Left lung (tissue), 14 donors: ENCODE results near the gene CYP4F2. TPM values are rescaled to one million over a fixed set of nuclear protein-coding genes. Genes with fewer than 3 reads are reported as not detected.

Experiments used
- ATAC-seq: fragments of 200-7000 bp; cut with Tn5 transposase; one replicate; pipeline ENCODE4 v1.9.1; 2020; ENCODE audit warnings: moderate library complexity
- DNase-seq, 4 donors: peaks; one replicate each; pipeline ENCODE4 v3.0.0-alpha.2; 2013 to 2020
- H3K27ac ChIP-seq, 2 donors: fragments of 200-600 bp; sonication (generic) in 1 of 2; one replicate each; pipeline versions ENCODE4 v1.5.0 to v1.8.0; 2020 to 2021
- H3K27me3 ChIP-seq, 2 donors: fragments of 200-600 bp; sonication (generic) in 1 of 2; one replicate each; pipeline versions ENCODE4 v1.5.0 to v1.8.0; 2020 to 2021
- H3K36me3 ChIP-seq, 2 donors: fragments of 200-600 bp; sonication (generic) in 1 of 2; one replicate each; pipeline versions ENCODE4 v1.5.0 to v1.8.0; 2020 to 2021
- H3K4me1 ChIP-seq, 2 donors: fragments of 200-600 bp; one replicate each; pipeline ENCODE4 v1.8.0; 2021
- H3K4me3 ChIP-seq, 2 donors: fragments of 200-600 bp; sonication (generic) in 1 of 2; one replicate each; pipeline versions ENCODE4 v1.5.0 to v1.8.0; 2020 to 2021; ENCODE audit warnings: mild to moderate bottlenecking in 1 of 2
- H3K9me3 ChIP-seq, 2 donors: fragments of 200-600 bp; sonication (generic) in 1 of 2; one replicate each; pipeline versions ENCODE4 v1.5.0 to v1.8.0; 2020 to 2021
- intact Hi-C, 2 donors: fragments of 100-400 bp; cut with DNase I; formaldehyde crosslinking; loops; one replicate each; pipeline versions ENCODE4 v1.11.2 to v1.14.2; 2022
- long read RNA-seq, 12 donors: library from polyadenylated mRNA in 2 of 12; unstranded in 2 of 12; transcript quantifications; one replicate each; pipeline ENCODE4 v2.0.0 and lab custom pipeline, GENCODE V29; 2019 to 2026
- polyA plus RNA-seq, 6 donors: library from polyadenylated mRNA; unstranded; fragments of 120-200 nt; gene quantifications; one replicate each; pipeline ENCODE4 v1.2.1, GENCODE V29; 2013; ENCODE audit not compliant: insufficient read length in 6 of 6
- total RNA-seq, 2 donors: library from RNA; stranded (reverse); fragmentation: NEBNext Ultra II Directional; extraction: Animal tissue kit (Norgen Biotek cat#: 25700); gene quantifications; one replicate each; pipeline ENCODE4 v1.2.1, GENCODE V29; 2021
- TF ChIP-seq, protein P1 (sequence below), 2 donors: fragments of 200-600 bp; sonication (generic) in 1 of 2; IDR thresholded peaks; one replicate each; pipeline versions ENCODE4 v1.5.0 to v1.8.0; 2021; ENCODE audit warnings: antibody characterized with exemption in 2 of 2
- donor health status: DM: no; HTN: yes; CAD: no.
- donor health status: DM: no; HTN: no; CAD: no.

CYP4F2 gene, protein sequence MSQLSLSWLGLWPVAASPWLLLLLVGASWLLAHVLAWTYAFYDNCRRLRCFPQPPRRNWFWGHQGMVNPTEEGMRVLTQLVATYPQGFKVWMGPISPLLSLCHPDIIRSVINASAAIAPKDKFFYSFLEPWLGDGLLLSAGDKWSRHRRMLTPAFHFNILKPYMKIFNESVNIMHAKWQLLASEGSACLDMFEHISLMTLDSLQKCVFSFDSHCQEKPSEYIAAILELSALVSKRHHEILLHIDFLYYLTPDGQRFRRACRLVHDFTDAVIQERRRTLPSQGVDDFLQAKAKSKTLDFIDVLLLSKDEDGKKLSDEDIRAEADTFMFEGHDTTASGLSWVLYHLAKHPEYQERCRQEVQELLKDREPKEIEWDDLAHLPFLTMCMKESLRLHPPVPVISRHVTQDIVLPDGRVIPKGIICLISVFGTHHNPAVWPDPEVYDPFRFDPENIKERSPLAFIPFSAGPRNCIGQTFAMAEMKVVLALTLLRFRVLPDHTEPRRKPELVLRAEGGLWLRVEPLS
- total RNA-seq: not detected
- under 1 TPM in 1 of 6 donors, not detected in 5; 0.34 TPM for polyA plus RNA-seq
- long read RNA-seq, donor 1: 0 reads
- long read RNA-seq, donor 2: 0 reads
- long read RNA-seq, donor 3: 0 reads
- long read RNA-seq, donor 4: 0 reads
- long read RNA-seq, donor 5: 0 reads
- long read RNA-seq, donor 6: 0 reads
- long read RNA-seq, donor 7: 0 reads
- long read RNA-seq, donor 8: 0 reads
- long read RNA-seq, donor 9: 0 reads
- long read RNA-seq, donor 10: 0 reads
- long read RNA-seq, donor 11: 0 reads
- long read RNA-seq, donor 12: 0 reads

DNA sequence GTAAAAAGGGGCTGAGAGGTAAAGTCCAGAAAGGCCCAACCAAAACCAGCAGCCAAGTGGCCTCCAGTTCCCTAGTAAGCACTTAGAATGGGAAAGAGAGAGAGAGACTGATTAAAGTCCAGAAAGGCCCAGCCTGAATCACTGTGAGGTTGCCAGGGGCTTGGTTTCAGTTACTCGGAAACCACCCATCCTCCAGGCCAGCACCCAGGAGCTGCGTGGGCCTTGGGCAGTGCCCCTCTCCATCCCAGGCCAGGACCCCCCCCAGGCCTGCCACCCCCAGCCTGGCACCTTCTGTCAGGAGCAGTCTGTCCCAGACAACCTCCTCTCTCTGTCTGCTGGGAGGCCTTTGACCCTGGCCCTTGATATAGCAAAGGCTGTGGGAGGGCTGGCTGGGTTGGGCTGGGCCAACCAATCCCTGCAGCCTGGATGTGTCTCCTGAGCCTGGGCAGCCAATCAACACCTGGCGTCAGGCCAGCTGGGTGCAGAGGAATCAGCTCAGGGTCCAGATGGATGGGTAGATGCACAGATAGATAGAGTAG is at the start of gene CYP4F2:
Gene CYP4F2 (minus strand): TSS at position 337 of the 539 bp plus-strand sequence. CDS start 463 bp downstream, outside the sequence.
- intact Hi-C loops: no loop called here
- Histone ChIP-seq H3K9me3 (no peaks in the 10 kb centered on the region), H3K4me1 (peaks cover 0 to 6% of the 10 kb centered on the region in 2 donors), H3K27me3 (peaks cover 5 to 36% of the 10 kb centered on the region in 2 donors), H3K27ac (no peak within 1 kb of the TSS), H3K36me3 (no peaks in the 10 kb centered on the region), H3K4me3 (no peak within 1 kb of the TSS)
- ATAC-seq (no peak), DNase-seq (no peak)
- TF ChIP-seq, protein P1, sequence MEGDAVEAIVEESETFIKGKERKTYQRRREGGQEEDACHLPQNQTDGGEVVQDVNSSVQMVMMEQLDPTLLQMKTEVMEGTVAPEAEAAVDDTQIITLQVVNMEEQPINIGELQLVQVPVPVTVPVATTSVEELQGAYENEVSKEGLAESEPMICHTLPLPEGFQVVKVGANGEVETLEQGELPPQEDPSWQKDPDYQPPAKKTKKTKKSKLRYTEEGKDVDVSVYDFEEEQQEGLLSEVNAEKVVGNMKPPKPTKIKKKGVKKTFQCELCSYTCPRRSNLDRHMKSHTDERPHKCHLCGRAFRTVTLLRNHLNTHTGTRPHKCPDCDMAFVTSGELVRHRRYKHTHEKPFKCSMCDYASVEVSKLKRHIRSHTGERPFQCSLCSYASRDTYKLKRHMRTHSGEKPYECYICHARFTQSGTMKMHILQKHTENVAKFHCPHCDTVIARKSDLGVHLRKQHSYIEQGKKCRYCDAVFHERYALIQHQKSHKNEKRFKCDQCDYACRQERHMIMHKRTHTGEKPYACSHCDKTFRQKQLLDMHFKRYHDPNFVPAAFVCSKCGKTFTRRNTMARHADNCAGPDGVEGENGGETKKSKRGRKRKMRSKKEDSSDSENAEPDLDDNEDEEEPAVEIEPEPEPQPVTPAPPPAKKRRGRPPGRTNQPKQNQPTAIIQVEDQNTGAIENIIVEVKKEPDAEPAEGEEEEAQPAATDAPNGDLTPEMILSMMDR (IDR thresholded peaks at IDR 0.05): no peak

GRCh38 chr19:15945301-15945700 is 47.4 kb upstream of the CYP4F2 start:
- intact Hi-C loops: no loop called here
- TF ChIP-seq, protein P1 (IDR thresholded peaks at IDR 0.05): no peak
- Histone ChIP-seq H3K9me3 (peaks cover 0 to 21% of the 10 kb centered on the region in 2 donors), H3K36me3 (no peaks in the 10 kb centered on the region), H3K27ac (no peak overlapping the region), H3K4me3 (no peak overlapping the region), H3K4me1 (no peaks in the 10 kb centered on the region), H3K27me3 (peaks cover 0 to 22% of the 10 kb centered on the region in 2 donors)
- DNase-seq (no peak), ATAC-seq (no peak)

GRCh38 chr19:15944401-15944800 is 46.5 kb upstream of the CYP4F2 start:
- Histone ChIP-seq H3K4me3 (no peak overlapping the region), H3K36me3 (no peaks in the 10 kb centered on the region), H3K27ac (no peak overlapping the region), H3K4me1 (no peaks in the 10 kb centered on the region), H3K27me3 (peaks cover 0 to 29% of the 10 kb centered on the region in 2 donors), H3K9me3 (peaks cover 0 to 19% of the 10 kb centered on the region in 2 donors)
- ATAC-seq (no peak), DNase-seq (no peak)
- intact Hi-C loops: no loop called here
- TF ChIP-seq, protein P1 (IDR thresholded peaks at IDR 0.05): no peak

GRCh38 chr19:15937771-15938170 is 39.9 kb upstream of the CYP4F2 start:
- H3K9me3 ChIP-seq: peaks cover 0 to 4% of the 10 kb centered on the region in 2 donors
- no peak overlapping the region for H3K4me3 ChIP-seq
- no peaks in the 10 kb centered on the region for H3K36me3 ChIP-seq
- TF ChIP-seq, protein P1 (IDR thresholded peaks at IDR 0.05): no peak
- H3K27ac ChIP-seq: no peak overlapping the region
- intact Hi-C loops: no loop called here
- no peaks in the 10 kb centered on the region for H3K4me1 ChIP-seq
- DNase-seq (no peak), ATAC-seq (no peak)
- peaks cover 0 to 15% of the 10 kb centered on the region in 2 donors for H3K27me3 ChIP-seq

GRCh38 chr19:15936950-15937349 is 39.1 kb upstream of the CYP4F2 start:
- Histone ChIP-seq H3K4me1 (no peaks in the 10 kb centered on the region), H3K27ac (no peak overlapping the region), H3K36me3 (no peaks in the 10 kb centered on the region), H3K9me3 (peaks cover 0 to 4% of the 10 kb centered on the region in 2 donors), H3K4me3 (no peak overlapping the region), H3K27me3 (peaks cover 0 to 7% of the 10 kb centered on the region in 2 donors)
- intact Hi-C loops: no loop called here
- TF ChIP-seq, protein P1 (IDR thresholded peaks at IDR 0.05): no peak
- no peak for DNase-seq
- ATAC-seq: no peak
